H1 (cell line): ENCODE results near the gene SPINK1. TPM values are rescaled to one million over a fixed set of nuclear protein-coding genes. Genes with fewer than 3 reads are reported as not detected.

Experiments used
- CTCF ChIA-PET: fragments of 300-600 bp; sonication (Branson Sonifier 250); formaldehyde crosslinking; loops from one replicate; lab custom pipeline; 2021; ENCODE audit not compliant: partially characterized antibody; lab: Charles Lee
- POLR2A ChIA-PET: fragments of 300-600 bp; sonication (Branson Sonifier 250); formaldehyde crosslinking; loops from one replicate; lab custom pipeline; 2021; ENCODE audit warnings: inconsistent platforms; ENCODE audit not compliant: partially characterized antibody; lab: Charles Lee
- DNase-seq, 2 experiments: peaks; one replicate each; pipeline versions ENCODE4 v3.0.0 to v3.0.0-alpha.2; 2010 to 2022; ENCODE audit warnings: low spot score in 2 of 2, low read depth in 1 of 2, mixed read lengths in 1 of 2
- FAIRE-seq: peaks from 2 replicates; lab custom pipeline; 2011; peaks lifted over from hg19 to GRCh38; lab: Jason Lieb, UNC
- H2AFZ ChIP-seq: 2 replicates; pipeline ENCODE4 v1.8.1; 2012; ENCODE audit warnings: low read length, inconsistent platforms
- H2AK5ac ChIP-seq: 2 replicates; pipeline ENCODE4 v1.6.1; 2013; ENCODE audit warnings: low read depth, low read length
- H2BK120ac ChIP-seq: replicated peaks from 2 replicates; pipeline ENCODE3; 2013; ENCODE audit warnings: low read depth, low read length, inconsistent platforms
- H2BK12ac ChIP-seq: 2 replicates; pipeline ENCODE4 v1.6.1; 2013; ENCODE audit warnings: low read depth, low read length
- H2BK15ac ChIP-seq: 2 replicates; pipeline ENCODE4 v1.6.1; 2013; ENCODE audit warnings: low read length
- H2BK20ac ChIP-seq: 2 replicates; pipeline ENCODE4 v1.6.1; 2013; ENCODE audit warnings: low read length
- H2BK5ac ChIP-seq: 2 replicates; pipeline ENCODE4 v1.6.1; 2013; ENCODE audit warnings: low read depth, low read length
- H3K14ac ChIP-seq: 2 replicates; pipeline ENCODE4 v1.6.1; 2013; ENCODE audit warnings: inconsistent platforms; ENCODE audit not compliant: insufficient read length
- H3K18ac ChIP-seq: 2 replicates; pipeline ENCODE4 v1.6.1; 2013; ENCODE audit warnings: low read length; ENCODE audit errors: extremely low read depth
- H3K23ac ChIP-seq: 2 replicates; pipeline ENCODE4 v1.6.1; 2013; ENCODE audit warnings: inconsistent platforms; ENCODE audit not compliant: insufficient read length
- H3K23me2 ChIP-seq: 2 replicates; pipeline ENCODE4 v1.6.1; 2013; ENCODE audit warnings: low read depth, low read length
- H3K27ac ChIP-seq: 2 replicates; pipeline ENCODE4 v1.6.1; 2011; ENCODE audit warnings: low read depth, low read length, inconsistent platforms
- H3K27me3 ChIP-seq, 4 experiments: replicated peaks in 1 of 4; 1 replicate in 1 of 4; 2 replicates in 3 of 4; pipeline versions ENCODE4 v1.6.1 to v1.8.1; 2011 to 2013; ENCODE audit warnings: low read length in 3 of 4, mild to moderate bottlenecking in 3 of 4, inconsistent platforms in 2 of 4, mixed read lengths in 2 of 4, moderate library complexity in 1 of 4; ENCODE audit not compliant: control insufficient read depth in 3 of 4, insufficient read depth in 3 of 4; ENCODE audit errors: extremely low read depth in 1 of 4
- H3K36me3 ChIP-seq, 4 experiments: 2 replicates each; pipeline versions ENCODE4 v1.6.1 to v1.8.1; 2011 to 2013; ENCODE audit warnings: mild to moderate bottlenecking in 4 of 4, low read length in 3 of 4, moderate library complexity in 2 of 4, control low read depth in 1 of 4, inconsistent platforms in 1 of 4; ENCODE audit not compliant: insufficient read depth in 4 of 4, control insufficient read depth in 2 of 4
- H3K4ac ChIP-seq: replicated peaks from 2 replicates; pipeline ENCODE3; 2013; ENCODE audit warnings: low read length, low read depth, mixed read lengths, inconsistent platforms; ENCODE audit not compliant: insufficient read length
- H3K4me1 ChIP-seq, 4 experiments: replicated peaks in 1 of 4; 1 replicate in 1 of 4; 2 replicates in 3 of 4; pipeline versions ENCODE4 v1.6.1 to v1.8.1; 2011 to 2013; ENCODE audit warnings: low read length in 3 of 4, inconsistent platforms in 2 of 4, mixed read lengths in 1 of 4; ENCODE audit not compliant: insufficient read depth in 4 of 4, control insufficient read depth in 3 of 4
- H3K4me2 ChIP-seq, 2 experiments: 2 replicates each; pipeline versions ENCODE4 v1.6.1 to v1.8.1; 2011 to 2013; ENCODE audit warnings: low read depth in 2 of 2, low read length in 2 of 2, control low read depth in 1 of 2, inconsistent platforms in 1 of 2, mild to moderate bottlenecking in 1 of 2; ENCODE audit not compliant: insufficient read depth in 1 of 2
- H3K4me3 ChIP-seq, 4 experiments: fragments of 200-600, 300-600 bp in 1 of 4; sonication (generic), shearing (Covaris generic), sonication (Bioruptor Twin) in 1 of 4; 2 replicates each; pipeline versions ENCODE4 v1.5.1 to v1.8.1; 2011 to 2016; ENCODE audit warnings: low read length in 4 of 4, low read depth in 3 of 4, control low read depth in 2 of 4, inconsistent platforms in 2 of 4, mild to moderate bottlenecking in 2 of 4, mixed read lengths in 1 of 4, moderate library complexity in 1 of 4; ENCODE audit not compliant: insufficient read depth in 2 of 4; ENCODE audit errors: extremely low read depth in 1 of 4
- H3K56ac ChIP-seq: replicated peaks from 2 replicates; pipeline ENCODE3; 2013; ENCODE audit warnings: low read depth, mild to moderate bottlenecking, mixed read lengths, low read length, inconsistent platforms; ENCODE audit not compliant: insufficient read length
- H3K79me1 ChIP-seq: 2 replicates; pipeline ENCODE4 v1.6.1; 2013; ENCODE audit warnings: low read depth, low read length, control low read depth
- H3K79me2 ChIP-seq, 2 experiments: 2 replicates each; pipeline versions ENCODE4 v1.6.1 to v1.8.1; 2012 to 2013; ENCODE audit warnings: low read length in 2 of 2, mild to moderate bottlenecking in 2 of 2, inconsistent platforms in 1 of 2; ENCODE audit not compliant: insufficient read depth in 2 of 2, control insufficient read depth in 1 of 2
- H3K9ac ChIP-seq, 4 experiments: replicated peaks in 1 of 4; 1 replicate in 1 of 4; 2 replicates in 3 of 4; pipeline versions ENCODE4 v1.6.1 to v1.8.1; 2011 to 2013; ENCODE audit warnings: low read depth in 3 of 4, low read length in 3 of 4, control low read depth in 2 of 4, mild to moderate bottlenecking in 2 of 4, moderate library complexity in 2 of 4, inconsistent platforms in 1 of 4; ENCODE audit errors: extremely low read depth in 1 of 4
- H3K9me3 ChIP-seq, 2 experiments: 2 replicates each; pipeline versions ENCODE4 v1.6.1 to v1.8.1; 2012 to 2013; ENCODE audit warnings: mild to moderate bottlenecking in 2 of 2, moderate library complexity in 2 of 2, control low read depth in 1 of 2, inconsistent platforms in 1 of 2, low read depth in 1 of 2, low read length in 1 of 2, mixed read lengths in 1 of 2; ENCODE audit not compliant: insufficient read depth in 2 of 2
- H4K20me1 ChIP-seq, 2 experiments: replicated peaks in 1 of 2; 2 replicates each; pipeline versions ENCODE3 to v1.8.1; 2011 to 2013; ENCODE audit warnings: inconsistent platforms in 2 of 2, low read length in 2 of 2, mild to moderate bottlenecking in 1 of 2; ENCODE audit not compliant: insufficient read depth in 2 of 2, control insufficient read depth in 1 of 2
- H4K5ac ChIP-seq: 2 replicates; pipeline ENCODE4 v1.6.1; 2013; ENCODE audit warnings: low read length, low read depth, mixed read lengths, inconsistent platforms; ENCODE audit not compliant: insufficient read length
- H4K8ac ChIP-seq: 2 replicates; pipeline ENCODE4 v1.8.0; 2013; ENCODE audit warnings: mild to moderate bottlenecking, moderate library complexity, low read length, inconsistent platforms; ENCODE audit not compliant: insufficient read depth; ENCODE audit errors: extremely low read depth
- H4K91ac ChIP-seq: replicated peaks from 2 replicates; pipeline ENCODE3; 2013; ENCODE audit warnings: low read length, mixed read lengths, inconsistent platforms; ENCODE audit not compliant: insufficient read length
- CEBPB ChIP-seq: IDR thresholded peaks from 2 replicates; pipeline ENCODE4 v1.6.1; 2012; ENCODE audit warnings: low read depth, low read length
- POLR2A ChIP-seq, 2 experiments: IDR thresholded peaks; 1 replicate in 1 of 2; 2 replicates in 1 of 2; pipeline ENCODE4 v1.6.1; 2011; ENCODE audit warnings: low read depth in 2 of 2, low read length in 2 of 2, mild to moderate bottlenecking in 2 of 2; ENCODE audit errors: control extremely low read depth in 1 of 2
- POLR2AphosphoS5 ChIP-seq: IDR thresholded peaks from 2 replicates; pipeline ENCODE4 v1.6.1; 2011; ENCODE audit warnings: low read depth, low read length
- SAP30 ChIP-seq: fragments of 300-600 bp; sonication (generic); IDR thresholded peaks from 2 replicates; pipeline ENCODE4 v1.7.1; 2012; ENCODE audit warnings: low read length, moderate library complexity, mild to moderate bottlenecking, inconsistent platforms; ENCODE audit not compliant: insufficient read depth, insufficient replicate concordance
- WGBS, 2 experiments: shearing (Covaris generic) in 1 of 2; methylation state at CpG; one replicate each; pipeline versions ENCODE4 v1.1.6 to v1.1.7; 2013 to 2015; ENCODE audit warnings: low lambda C conversion rate in 2 of 2, mixed read lengths in 2 of 2, inconsistent platforms in 1 of 2, low coverage in 1 of 2, missing lambda C conversion rate in 1 of 2; ENCODE audit not compliant: insufficient replicate concordance in 2 of 2, insufficient coverage in 1 of 2, insufficient read length in 1 of 2; ENCODE audit errors: extremely low coverage in 1 of 2, missing lambda C conversion rate in 1 of 2; 5-methylcytosine and 5-hydroxymethylcytosine counted together
- polyA plus RNA-seq, 7 experiments: library from polyadenylated mRNA; depleted of rRNA in 3 of 7; stranded (reverse) in 5 of 7; unstranded in 2 of 7; fragments of >200 nt in 5 of 7; fragments of 200-250 nt in 2 of 7; gene quantifications; 1 replicate in 5 of 7; 2 replicates in 1 of 7; 4 replicates in 1 of 7; pipeline versions ENCODE4 v1.2.1 to v1.2.3, GENCODE V29; 2011 to 2013; ENCODE audit warnings: missing spikeins in 2 of 7, mixed read lengths in 2 of 7
- total RNA-seq: library from RNA; stranded (reverse); fragmentation: NEBNext Ultra II Directional; extraction: Animal tissue kit (Norgen Biotek cat#: 25700); gene quantifications from 2 replicates; pipeline ENCODE4 v1.2.1, GENCODE V29; 2021

The SPINK1 gene
- total and polyA plus RNA-seq, 2 of the 8 experiments (the other 6 are each of a cell fraction or from before 2014, with no cell fraction given), result 0.48 to 1.3 TPM

GRCh38 chr5:147854331-147854730, 22.9 kb upstream of the SPINK1 start:
- no peak overlapping the region for H3K4me3 ChIP-seq
- 64% methylated on average over 3 of the region's 3 CpGs; no CpG with 5 or more reads in 1 of the 2 experiments for WGBS, 2 experiments
- H3K23me2 ChIP-seq, result no peaks in the 10 kb centered on the region
- H3K27ac ChIP-seq, result no peak overlapping the region
- H3K79me1 ChIP-seq, result no peaks in the 10 kb centered on the region
- H3K79me2 ChIP-seq, result no peaks in the 10 kb centered on the region
- H3K4me1 ChIP-seq, result peaks cover 0 to 2% (median 1%) of the 10 kb centered on the region in 4 experiments; a peak in 2 of 7 replicates
- no peak overlapping the region for H2BK15ac ChIP-seq
- no peaks in the 10 kb centered on the region for H3K9me3 ChIP-seq
- no peak overlapping the region for H4K91ac ChIP-seq
- H2BK120ac ChIP-seq, result no peak overlapping the region
- FAIRE-seq (no peak), DNase-seq (no peak)
- TF ChIP-seq SAP30 (no peak), CEBPB (peak; percentile 18; the same call in 1 of the 2 replicates), POLR2A (IDR thresholded peaks at IDR 0.05; ENCODE audit: control extremely low read depth in 1 of 2, low read depth in 2 of 2, low read length in 2 of 2) (peak in 1 of 2 experiments; percentile 48; a peak in 2 of 3 replicates), POLR2AphosphoS5 (peak; percentile 84; the same call in 1 of the 2 replicates)
- no peaks in the 10 kb centered on the region for H4K20me1 ChIP-seq
- no peak overlapping the region for H2AFZ ChIP-seq
- no peak overlapping the region for H3K23ac ChIP-seq
- peaks cover 0 to 4% (median 0%) of the 10 kb centered on the region in 4 experiments; a peak in 1 of 8 replicates for H3K36me3 ChIP-seq
- H2BK5ac ChIP-seq, result no peak overlapping the region
- H3K27me3 ChIP-seq, result peaks cover 0 to 2% (median 0%) of the 10 kb centered on the region in 4 experiments; a peak in 1 of 7 replicates
- no peak overlapping the region for H3K4me2 ChIP-seq
- H3K4ac ChIP-seq, result no peak overlapping the region
- no peak overlapping the region for H3K9ac ChIP-seq
- no peak overlapping the region for H4K5ac ChIP-seq
- no peak overlapping the region for H2AK5ac ChIP-seq
- no peak overlapping the region for H4K8ac ChIP-seq
- H3K56ac ChIP-seq, result no peak overlapping the region
- no peak overlapping the region for H2BK20ac ChIP-seq
- no peak overlapping the region for H3K14ac ChIP-seq
- POLR2A ChIA-PET, result interaction anchor here (0.6 to 26.7 kb wide), 14 partner anchors 8 to 1338 kb away, joined by 3 to 730 read pairs (median 5); partner anchors contain the start of gene SCGB3A2
- H3K18ac ChIP-seq, result no peak overlapping the region
- CTCF ChIA-PET, result interaction anchor here (1.2 to 9.2 kb wide), 4 partner anchors 27 to 78 kb away, joined by 3 to 126 read pairs (median 8); no protein-coding TSS in a partner anchor
- no peak overlapping the region for H2BK12ac ChIP-seq
